ENCODE data around the gene TMEM9. TPM values are rescaled to one million over a fixed set of nuclear protein-coding genes. Genes with fewer than 3 reads are reported as not detected.

Gene TMEM9
- total and polyA plus RNA-seq, 10 of the 15 experiments (the other 5 are each of a cell fraction or from before 2014, with no cell fraction given): 7.2 to 46.1 (median 17.3) TPM

DNA sequence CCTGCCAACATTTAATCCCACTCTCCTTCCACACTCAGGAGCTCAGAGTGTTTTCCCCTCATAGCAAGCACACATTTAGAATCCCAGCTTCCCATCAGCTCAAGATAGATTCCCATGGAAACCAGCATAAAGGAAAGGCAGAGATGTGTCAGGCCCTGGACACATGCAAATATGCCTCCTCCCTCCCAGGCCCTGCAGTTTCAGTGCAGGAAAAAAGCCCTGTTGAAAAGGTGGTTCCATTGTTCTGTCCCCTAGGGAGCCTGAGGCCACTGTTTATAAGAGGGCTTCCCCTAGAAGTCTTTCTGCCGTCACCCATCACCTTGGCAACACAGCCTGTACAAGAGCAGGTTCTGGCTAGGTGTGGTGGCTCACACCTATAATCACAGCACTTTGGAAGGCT lies 45.7 kb downstream of the TMEM9 start (continued):
- TF ChIP-seq IKZF2 (IDR thresholded peaks at IDR 0.05): peak in 1 of 2 experiments; percentile 17; a peak in 1 of 4 replicates
- TF ChIP-seq MTA2 (IDR thresholded peaks at IDR 0.05; ENCODE audit: low read depth): no peak
- TF ChIP-seq, protein P1, sequence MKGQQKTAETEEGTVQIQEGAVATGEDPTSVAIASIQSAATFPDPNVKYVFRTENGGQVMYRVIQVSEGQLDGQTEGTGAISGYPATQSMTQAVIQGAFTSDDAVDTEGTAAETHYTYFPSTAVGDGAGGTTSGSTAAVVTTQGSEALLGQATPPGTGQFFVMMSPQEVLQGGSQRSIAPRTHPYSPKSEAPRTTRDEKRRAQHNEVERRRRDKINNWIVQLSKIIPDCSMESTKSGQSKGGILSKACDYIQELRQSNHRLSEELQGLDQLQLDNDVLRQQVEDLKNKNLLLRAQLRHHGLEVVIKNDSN (IDR thresholded peaks at IDR 0.05; ENCODE audit: borderline replicate concordance, extremely low read length, insufficient read depth, low read depth, low read length): no peak
- no peak for TF ChIP-seq CREB1 (IDR thresholded peaks at IDR 0.05; ENCODE audit: low read depth)
- TF ChIP-seq HDGF (IDR thresholded peaks at IDR 0.05): no peak
- no peak for TF ChIP-seq CHD4 (IDR thresholded peaks at IDR 0.05)
- TF ChIP-seq YY1 (IDR thresholded peaks at IDR 0.05; ENCODE audit: low read depth, low read length): no peak
- TF ChIP-seq TAF1 (IDR thresholded peaks at IDR 0.05; ENCODE audit: borderline replicate concordance, low read depth, low read length): no peak
- no peak for TF ChIP-seq BMI1 (IDR thresholded peaks at IDR 0.05; ENCODE audit: borderline replicate concordance)
- TF ChIP-seq, protein P2, sequence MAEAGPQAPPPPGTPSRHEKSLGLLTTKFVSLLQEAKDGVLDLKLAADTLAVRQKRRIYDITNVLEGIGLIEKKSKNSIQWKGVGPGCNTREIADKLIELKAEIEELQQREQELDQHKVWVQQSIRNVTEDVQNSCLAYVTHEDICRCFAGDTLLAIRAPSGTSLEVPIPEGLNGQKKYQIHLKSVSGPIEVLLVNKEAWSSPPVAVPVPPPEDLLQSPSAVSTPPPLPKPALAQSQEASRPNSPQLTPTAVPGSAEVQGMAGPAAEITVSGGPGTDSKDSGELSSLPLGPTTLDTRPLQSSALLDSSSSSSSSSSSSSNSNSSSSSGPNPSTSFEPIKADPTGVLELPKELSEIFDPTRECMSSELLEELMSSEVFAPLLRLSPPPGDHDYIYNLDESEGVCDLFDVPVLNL (IDR thresholded peaks at IDR 0.05; ENCODE audit: low read depth, low read length): no peak
- no peak for TF ChIP-seq CBFB (IDR thresholded peaks at IDR 0.05; ENCODE audit: low read depth)

DNA sequence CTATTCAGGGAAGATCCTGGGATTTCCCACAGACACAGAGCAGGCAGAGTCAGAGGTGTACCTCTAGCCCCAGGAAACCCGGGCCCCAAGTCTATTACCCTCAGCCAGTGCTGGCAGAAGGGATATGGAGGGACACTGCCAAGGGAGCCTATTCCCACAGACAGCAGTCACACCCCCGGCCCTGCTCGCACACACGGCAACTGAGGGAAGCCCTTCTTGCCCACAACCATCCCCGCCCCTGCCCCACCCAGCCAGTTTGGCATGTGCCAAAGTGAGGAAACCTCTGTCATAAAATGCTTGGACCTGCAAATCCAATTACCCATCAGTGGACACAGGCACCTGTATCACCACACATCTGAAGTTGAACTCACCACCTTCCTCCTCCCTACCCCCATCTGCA lies 48.6 kb downstream of the TMEM9 start:
- TF ChIP-seq FOXK2 (IDR thresholded peaks at IDR 0.05) (no peak), RAD21 (IDR thresholded peaks at IDR 0.05; ENCODE audit: insufficient read depth, low read depth, low read length) (no peak)
- DNase-seq (ENCODE audit: low read depth, low spot score) (no peak), FAIRE-seq (no peak), ATAC-seq (no peak)
- ChIA-PET SMC1A (ENCODE audit: uncharacterized antibody, unreplicated experiment) (no interaction called here), POLR2A (no interaction called here), RAD21 (ENCODE audit: unreplicated experiment) (no interaction called here), CTCF (no interaction called here)
- H2AFZ ChIP-seq (ENCODE audit: control insufficient read depth, low read depth, low read length): no peak overlapping the region
- no peak overlapping the region for H3K9ac ChIP-seq (ENCODE audit: control insufficient read depth, insufficient read depth, low read length)
- no peak overlapping the region for H3K27ac ChIP-seq (ENCODE audit: control insufficient read depth, insufficient read depth)
- H3K9me3 ChIP-seq (replicated peaks; ENCODE audit: control insufficient read depth, insufficient read depth, low read length): no peaks in the 10 kb centered on the region
- no peak overlapping the region for H3K4me3 ChIP-seq
- no peaks in the 10 kb centered on the region for H3K79me2 ChIP-seq (ENCODE audit: control insufficient read depth, insufficient read depth, low read length)
- H3K36me3 ChIP-seq (ENCODE audit: control insufficient read depth in 2 of 2, insufficient read depth in 2 of 2, low read length in 1 of 2): no peaks in the 10 kb centered on the region
- 0% methylated on average over 3 of the region's 5 CpGs for WGBS (ENCODE audit: insufficient coverage, insufficient replicate concordance, low lambda C conversion rate, missing lambda C conversion rate)
- no peaks in the 10 kb centered on the region for H4K20me1 ChIP-seq (ENCODE audit: control insufficient read depth, insufficient read depth)
- no TSS peak for BruUV-seq (replicated peaks)
- in situ Hi-C loops (cut with MboI) (no loop called here), intact Hi-C loops (cut with micrococcal nuclease; ENCODE audit: unreplicated experiment) (no loop called here)
- H3K4me1 ChIP-seq (ENCODE audit: control insufficient read depth, insufficient read depth, low read length): no peaks in the 10 kb centered on the region
- H3K4me2 ChIP-seq (ENCODE audit: control insufficient read depth, insufficient read depth): no peak overlapping the region
- H3K27me3 ChIP-seq (replicated peaks in 1 of 2; ENCODE audit: control insufficient read depth in 2 of 2, insufficient read depth in 2 of 2, low read length in 1 of 2): peaks cover 0 to 2% of the 10 kb centered on the region in 2 experiments; a peak in 2 of 4 replicates

Measured in GM12878 (cell line).